ENCODE results near the gene SMCO2. TPM values are rescaled to one million over a fixed set of nuclear protein-coding genes. Genes with fewer than 3 reads are reported as not detected.

The SMCO2 gene
- total RNA-seq (2014; rRNA removed): not detected in 2 replicates
- not detected for polyA plus RNA-seq (2012)

GRCh38 chr12:27446436-27446835 is at the start of gene SMCO2:
TSS of gene SMCO2 (plus strand) at chr12:27446736. CDS start at chr12:27470632, 23,896 bp downstream.
- DNase-seq (ENCODE audit: low read depth): no peak

GRCh38 chr12:27398466-27398865 is 48.1 kb upstream of the SMCO2 start:
- DNase-seq (ENCODE audit: low read depth): no peak

- no peak for DNase-seq (ENCODE audit: low read depth)
Observed at GRCh38 chr12:27399074-27399473, 47.5 kb upstream of the SMCO2 start.

- no peak for DNase-seq (ENCODE audit: low read depth)
Observed at GRCh38 chr12:27400856-27401354, 45.6 kb upstream of the SMCO2 start.

- no peak for DNase-seq (ENCODE audit: low read depth)
Observed at GRCh38 chr12:27412047-27412446, 34.5 kb upstream of the SMCO2 start.

- DNase-seq (ENCODE audit: low read depth): no peak
Observed at GRCh38 chr12:27422697-27423096, 23.8 kb upstream of the SMCO2 start.

GRCh38 chr12:27424631-27425230 is 21.8 kb upstream of the SMCO2 start:
- peak; percentile 64 for DNase-seq (ENCODE audit: low read depth)

- no peak for DNase-seq (ENCODE audit: low read depth)
Observed at GRCh38 chr12:27425306-27425705, 21.2 kb upstream of the SMCO2 start.

- DNase-seq (ENCODE audit: low read depth): no peak
Observed at GRCh38 chr12:27426743-27427487, 19.6 kb upstream of the SMCO2 start.

GRCh38 chr12:27427824-27428223 is 18.7 kb upstream of the SMCO2 start:
- DNase-seq (ENCODE audit: low read depth): no peak

- no peak for DNase-seq (ENCODE audit: low read depth)
Observed at GRCh38 chr12:27428466-27428865, 18.1 kb upstream of the SMCO2 start.

- no peak for DNase-seq (ENCODE audit: low read depth)
Observed at GRCh38 chr12:27429606-27430005, 16.9 kb upstream of the SMCO2 start.

GRCh38 chr12:27431185-27431584 is 15.4 kb upstream of the SMCO2 start:
- DNase-seq (ENCODE audit: low read depth): no peak

- no peak for DNase-seq (ENCODE audit: low read depth)
Observed at GRCh38 chr12:27434673-27435565, 11.6 kb upstream of the SMCO2 start.

GRCh38 chr12:27436029-27436428 is 10.5 kb upstream of the SMCO2 start:
- DNase-seq (ENCODE audit: low read depth): no peak

- DNase-seq (ENCODE audit: low read depth): no peak
Observed at GRCh38 chr12:27436768-27437167, 9.8 kb upstream of the SMCO2 start.

GRCh38 chr12:27437839-27438238 is 8.7 kb upstream of the SMCO2 start:
- no peak for DNase-seq (ENCODE audit: low read depth)

GRCh38 chr12:27447761-27448160 is 1.2 kb downstream of the SMCO2 start:
- no peak for DNase-seq (ENCODE audit: low read depth)

- DNase-seq (ENCODE audit: low read depth): no peak
Observed at GRCh38 chr12:27449026-27449425, 2.5 kb downstream of the SMCO2 start.

- no peak for DNase-seq (ENCODE audit: low read depth)
Observed at GRCh38 chr12:27449893-27450534, 3.5 kb downstream of the SMCO2 start.

GRCh38 chr12:27451036-27451825 is 4.7 kb downstream of the SMCO2 start:
- no peak for DNase-seq (ENCODE audit: low read depth)
